ENCODE measurements around the gene ETS1.

The ETS1 gene

DNA sequence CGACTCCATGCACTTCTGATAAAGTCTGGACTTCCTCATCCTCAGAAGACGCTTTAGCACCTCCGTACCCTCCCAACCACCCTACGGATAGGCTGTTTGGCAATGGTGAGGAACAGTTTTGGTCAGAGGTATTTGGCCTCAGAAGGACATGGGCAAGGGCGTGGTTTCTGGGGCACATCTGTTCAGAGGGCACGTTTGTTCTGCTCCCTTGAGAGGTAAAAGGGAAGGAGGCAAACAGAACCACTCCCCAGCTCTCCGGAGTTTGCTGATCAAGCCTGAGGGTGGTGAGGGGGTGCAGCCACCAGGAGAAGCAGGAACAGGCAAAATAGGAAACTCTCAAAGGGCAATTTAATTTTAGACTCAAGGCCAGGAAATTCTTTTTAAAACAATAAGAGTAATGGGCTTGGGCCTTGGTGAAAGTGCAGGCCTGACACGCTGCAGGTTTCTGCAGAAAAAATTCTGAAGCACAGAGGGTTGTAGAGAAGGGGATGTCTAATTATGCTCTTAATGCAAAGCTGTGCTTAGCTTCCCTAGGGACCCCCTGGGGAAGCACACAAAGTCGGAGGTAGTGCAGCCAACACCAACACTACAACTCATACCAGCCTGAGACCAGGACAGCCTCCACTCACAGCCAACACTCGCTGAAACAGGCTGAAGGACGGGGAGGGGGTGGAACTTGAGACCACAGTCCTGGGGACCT lies 23.3 kb downstream of the ETS1 start:
- DNase-seq = no peak

DNA sequence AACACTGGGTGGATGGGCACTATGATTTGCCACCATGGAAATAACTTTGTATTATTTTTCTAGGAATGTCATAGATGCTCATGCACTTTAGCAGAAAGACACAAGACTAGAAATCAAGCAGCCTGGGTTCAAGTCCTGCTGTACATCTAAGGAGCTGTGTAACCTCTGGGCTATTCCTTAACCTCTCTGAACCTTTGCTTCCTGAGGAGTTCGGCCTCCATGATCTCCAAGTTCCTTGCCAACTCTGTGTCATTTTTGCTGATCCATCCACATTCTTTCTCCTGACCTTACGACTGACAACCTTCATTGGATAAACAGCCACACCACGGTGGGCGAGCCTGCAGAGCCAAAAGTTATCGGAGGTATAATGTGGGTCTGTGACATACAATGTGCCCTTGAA lies 24.1 kb downstream of the ETS1 start:
- DNase-seq = no peak

DNA sequence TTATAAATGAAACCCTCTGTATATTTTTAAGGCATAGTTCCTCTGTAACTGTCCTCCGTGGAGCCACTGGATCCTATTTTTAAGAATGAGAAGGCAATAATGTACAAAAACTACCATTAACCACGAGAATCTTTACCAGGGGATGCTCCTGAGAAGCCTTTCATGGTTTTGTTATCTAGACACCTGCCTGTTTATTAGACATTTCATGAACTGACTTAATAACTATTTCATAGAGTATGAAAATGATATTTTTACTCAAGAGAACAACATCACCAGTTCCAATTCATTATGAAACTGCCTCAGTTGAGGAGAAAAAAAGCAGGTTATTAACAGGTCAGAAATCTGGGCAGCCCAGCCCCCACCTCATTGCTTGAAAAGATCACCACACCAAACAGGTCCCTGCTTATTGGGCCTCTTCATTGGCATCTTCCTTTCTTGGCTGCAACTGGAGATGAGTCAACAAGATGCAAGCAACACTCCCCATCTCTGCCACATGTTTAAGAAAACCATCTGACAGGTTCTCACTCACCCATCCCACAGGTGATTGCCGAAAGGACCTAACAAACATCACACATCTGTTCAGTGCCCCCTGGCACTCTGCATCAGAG lies 27.8 kb downstream of the ETS1 start:
- DNase-seq = no peak

DNA sequence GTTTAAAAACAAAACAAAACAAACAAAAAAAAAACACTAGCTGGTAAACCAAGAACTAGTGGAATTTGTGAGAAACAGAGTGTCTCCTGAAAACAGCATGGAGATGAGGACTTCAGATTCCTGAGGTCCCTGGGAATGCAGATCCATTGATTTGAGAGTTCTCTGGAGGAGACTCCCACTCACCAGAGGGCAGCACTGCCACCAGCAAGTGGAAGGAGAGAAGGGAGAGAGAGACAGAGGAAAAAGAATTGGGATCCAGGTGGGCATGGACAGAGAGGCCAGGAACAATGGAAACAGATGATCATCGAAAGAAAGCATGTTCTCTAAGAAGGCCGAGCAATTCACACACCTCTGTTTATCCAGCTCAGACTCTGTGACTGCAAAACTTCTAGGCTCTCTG lies 31.8 kb downstream of the ETS1 start:
- DNase-seq = no peak

DNA sequence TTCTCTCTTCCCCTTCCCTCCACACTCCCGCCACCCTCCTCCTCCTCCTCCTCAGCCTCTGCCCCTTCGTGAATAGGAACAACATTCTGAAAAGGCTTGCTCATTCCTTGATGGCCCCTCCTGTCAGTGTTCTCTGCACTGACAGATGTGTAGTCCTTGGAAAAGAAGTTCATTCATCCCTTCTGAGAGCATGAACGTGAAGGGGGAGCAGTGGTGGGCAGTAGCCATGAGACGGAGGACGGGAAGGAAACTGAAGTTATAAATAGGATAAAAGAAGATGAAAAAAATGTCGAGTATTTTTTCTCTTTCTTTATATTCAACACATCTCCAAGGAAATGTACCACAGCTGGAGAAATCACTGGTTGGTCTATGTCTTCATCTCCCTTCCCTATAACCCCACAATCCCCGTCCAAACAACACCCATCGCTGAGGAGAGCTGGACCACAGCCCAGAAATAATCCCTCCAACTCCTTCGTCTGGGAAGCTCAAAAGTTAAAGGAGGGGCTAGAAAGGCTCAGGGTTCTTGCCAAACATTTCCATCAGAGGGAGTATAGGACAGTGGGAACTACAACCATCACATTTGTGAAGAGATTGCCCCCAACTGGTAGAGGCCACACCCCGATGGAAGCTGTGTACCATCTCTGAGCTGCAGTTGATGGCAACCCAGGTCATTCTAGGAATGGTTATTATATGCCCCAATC lies 33.5 kb downstream of the ETS1 start:
- no peak for DNase-seq

DNA sequence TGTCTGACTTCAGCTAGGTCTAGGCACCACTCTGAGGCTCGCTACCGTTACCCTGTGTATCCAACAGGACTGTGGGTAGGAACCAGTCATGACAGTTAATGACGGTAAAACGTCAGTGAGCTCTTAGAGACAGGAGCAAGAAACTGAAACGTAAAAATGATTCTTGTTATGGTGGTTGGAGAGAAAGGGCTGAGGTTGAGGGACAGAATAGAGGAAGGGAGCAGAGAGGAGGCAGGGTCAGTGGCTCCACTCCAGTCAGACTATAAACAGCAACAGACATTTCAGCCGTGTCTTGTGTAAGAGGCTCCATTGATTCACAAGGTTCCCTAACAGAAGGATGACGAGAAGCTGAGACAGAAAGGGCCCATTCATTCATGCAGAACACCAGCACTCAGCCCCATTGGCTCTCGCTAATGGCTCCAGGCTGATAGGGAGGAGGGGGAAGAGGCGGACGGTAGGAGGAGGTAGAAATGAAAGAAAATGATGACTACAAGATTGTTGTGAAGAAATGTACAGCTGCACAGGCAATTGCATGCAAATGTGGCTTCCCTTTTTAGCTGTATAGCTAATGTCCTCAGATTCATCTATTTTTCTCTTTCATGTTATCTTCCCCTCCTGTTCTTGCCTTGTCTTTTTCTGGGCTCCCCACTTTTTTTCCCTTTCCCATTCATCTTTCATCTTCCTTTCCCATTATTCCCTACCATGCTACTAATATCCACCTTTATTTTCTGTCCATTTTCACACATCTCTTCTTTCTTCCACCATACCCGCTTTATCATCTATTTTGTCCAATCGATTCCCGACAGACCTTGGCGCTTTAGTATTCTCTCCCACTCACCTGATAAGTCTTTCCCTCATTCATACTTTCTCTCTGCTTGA lies 34.3 kb downstream of the ETS1 start:
- no peak for DNase-seq

DNA sequence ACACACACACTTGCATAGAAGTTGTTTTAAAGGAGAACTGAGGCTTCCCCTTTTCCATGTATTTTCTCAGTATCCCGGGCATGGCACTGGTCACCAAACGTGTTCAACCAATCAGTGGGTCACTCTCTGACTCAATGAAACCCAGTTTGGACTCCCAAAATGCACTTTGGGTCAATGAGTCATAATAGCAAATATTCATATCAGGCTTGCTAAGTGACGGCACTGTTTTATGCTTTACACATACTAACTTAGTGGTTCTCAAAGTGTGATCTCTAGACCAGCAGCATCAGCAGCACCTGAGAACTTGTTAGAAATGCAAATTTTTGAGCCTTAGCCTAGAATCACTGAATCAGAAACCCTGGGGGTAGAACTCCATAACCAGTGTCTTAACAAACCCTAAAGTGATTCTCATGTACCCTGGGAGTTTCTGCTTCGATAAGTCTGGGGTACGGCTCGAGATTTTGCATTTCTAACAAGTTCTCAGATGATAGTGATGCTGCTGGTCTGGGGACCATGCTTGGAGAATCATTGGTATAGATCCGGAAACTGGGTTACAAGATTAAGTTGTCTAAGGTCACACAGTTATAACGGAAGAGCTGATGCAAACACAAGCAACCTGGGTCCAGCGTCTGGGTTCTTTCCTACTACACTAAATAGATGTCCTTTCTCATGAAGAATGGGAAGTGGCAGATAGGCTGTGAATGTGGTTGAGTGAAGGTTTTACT lies 35.6 kb downstream of the ETS1 start:
- DNase-seq = no peak

DNA sequence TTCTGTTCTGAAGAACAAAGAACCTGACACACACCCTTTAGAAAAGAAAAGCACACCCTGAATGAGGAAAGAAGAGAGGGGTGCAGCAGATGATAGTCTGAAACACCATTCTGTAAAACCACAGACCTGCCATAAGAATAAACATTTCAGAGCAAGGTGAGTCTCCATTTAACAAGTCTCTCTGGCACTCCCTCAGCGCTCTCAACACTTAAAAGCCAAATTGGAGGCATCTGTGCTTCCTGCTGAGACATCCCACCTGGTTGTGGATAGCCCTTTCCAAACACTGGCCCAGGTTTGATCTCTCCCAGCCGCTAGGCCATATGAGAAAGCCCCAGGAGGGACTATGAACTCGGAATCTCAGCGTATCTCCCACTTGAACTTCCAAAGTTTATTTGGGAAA lies 36.3 kb downstream of the ETS1 start:
- DNase-seq = no peak

DNA sequence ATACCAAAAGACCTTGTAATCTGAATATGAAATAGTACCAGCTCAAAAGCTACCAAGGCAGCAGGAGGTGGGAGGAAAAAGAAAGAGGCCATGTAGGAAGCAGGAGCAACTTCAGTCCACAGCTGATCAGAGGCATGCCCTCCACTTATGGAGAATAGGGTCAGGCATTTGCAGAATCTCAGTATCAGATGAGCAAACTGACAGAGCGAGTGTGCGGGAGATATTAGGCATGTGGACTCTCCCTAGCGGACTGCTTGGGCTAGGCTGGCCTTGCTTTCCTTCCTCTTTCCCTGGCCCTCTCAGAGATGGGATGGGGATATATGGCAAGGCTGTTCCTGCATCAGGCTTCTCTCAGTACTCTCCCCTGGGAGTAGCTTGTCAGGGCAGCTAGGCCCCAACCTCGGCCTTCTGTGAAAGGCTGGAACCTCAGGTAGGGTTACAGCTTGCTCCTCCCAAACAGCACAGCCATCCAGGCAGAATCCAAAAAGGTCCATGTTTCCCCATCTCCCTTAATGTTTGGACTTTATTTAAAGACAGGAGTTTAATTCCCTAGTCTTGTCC lies 37.0 kb downstream of the ETS1 start:
- no peak for DNase-seq

DNA sequence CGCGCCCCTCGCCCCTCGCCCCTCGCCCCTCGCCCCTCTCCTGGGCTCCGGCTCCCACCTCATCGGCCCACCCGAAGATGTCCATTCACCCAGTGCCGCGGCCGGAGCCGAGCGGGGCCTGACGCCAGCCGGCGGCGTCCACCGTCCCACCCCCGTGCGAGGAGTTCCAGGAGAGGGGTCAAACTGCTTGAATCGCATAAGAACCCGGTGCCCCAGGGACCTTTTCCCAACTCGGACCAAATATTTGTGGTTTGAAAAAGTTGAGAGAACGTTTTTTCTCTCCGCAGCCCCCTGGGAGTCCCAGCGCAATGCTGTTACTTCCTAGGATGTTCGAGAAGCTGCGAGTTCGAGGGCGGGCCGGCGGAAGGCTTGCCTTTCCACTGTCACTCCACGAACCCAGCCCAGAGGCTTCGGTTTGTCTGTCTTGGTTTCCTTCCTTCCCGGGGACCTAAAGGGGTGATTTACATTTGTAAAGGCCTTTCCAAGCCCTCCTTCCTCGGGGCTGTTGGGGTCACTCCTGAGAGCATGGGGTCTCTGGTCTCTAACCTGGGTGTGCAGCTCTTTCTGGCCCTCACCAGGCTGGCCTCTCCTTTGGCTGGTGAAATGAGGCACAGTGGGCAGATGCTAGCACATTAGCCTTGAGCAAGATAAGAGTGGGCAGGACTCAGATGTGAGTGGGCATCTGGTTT lies 38.0 kb downstream of the ETS1 start:
- DNase-seq = no peak

DNA sequence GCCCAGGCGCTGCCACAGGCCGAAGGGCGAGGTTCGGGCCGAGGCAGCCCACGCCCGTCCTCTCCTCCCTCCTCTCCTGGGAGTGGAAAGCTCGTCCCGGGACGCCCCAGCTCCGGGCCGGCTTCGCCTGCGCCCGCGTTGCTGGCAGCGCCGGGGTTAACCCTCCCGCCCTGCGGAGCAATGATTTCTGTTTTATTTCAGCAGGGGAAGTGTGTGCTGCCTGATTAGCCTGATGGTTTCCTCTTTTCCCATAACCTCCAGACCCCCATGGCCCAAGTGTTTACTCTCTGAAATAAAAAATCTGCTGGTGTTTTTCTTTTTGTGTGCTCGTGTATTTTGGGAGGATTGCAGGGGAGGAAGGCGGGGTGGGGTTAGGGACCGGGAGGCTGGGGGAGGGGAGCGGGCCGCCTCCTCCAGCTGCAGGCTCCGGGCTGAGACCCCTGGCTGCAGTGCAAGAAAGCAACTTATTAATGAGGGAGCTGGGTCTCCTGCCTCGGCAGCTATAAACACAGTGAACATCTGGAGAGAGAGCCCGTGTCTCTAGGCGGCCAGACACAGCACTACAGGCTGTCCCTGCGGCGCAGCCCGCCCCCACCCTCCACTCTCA lies 38.6 kb downstream of the ETS1 start:
- no peak for DNase-seq

DNA sequence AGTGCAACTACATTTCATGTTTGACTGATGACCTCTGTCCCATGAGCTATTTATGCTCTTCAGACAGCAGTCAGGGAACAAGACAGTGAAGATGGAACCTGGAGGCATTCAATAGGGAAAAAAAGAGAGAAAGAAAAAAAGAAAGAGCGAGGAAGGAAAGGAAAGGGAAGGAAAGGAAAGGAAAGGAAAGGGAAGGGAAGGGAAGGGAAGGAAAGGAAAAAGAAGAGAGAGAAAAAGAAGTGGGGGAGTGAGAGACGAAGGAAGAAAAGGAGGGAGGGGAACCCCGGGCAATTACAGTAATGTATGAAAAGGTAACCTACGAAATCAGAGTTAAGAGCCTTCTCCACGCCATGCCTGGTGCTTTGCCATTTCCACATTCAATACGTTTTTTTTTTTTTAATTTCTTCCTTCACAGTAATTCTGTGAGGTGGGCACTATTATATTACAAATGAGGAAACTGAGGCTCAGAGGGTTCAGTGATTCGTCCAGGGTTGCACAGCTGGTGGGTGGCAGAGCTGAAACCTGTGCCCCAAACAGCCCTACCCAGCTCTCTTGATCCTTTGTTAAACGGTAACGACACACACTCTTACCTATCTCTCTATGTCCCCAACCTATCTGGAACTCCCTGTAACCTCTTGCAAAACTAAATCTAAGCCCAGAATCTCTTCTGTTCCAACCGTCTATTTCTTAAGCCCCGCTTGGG lies 39.3 kb downstream of the ETS1 start:
- no peak for DNase-seq

DNA sequence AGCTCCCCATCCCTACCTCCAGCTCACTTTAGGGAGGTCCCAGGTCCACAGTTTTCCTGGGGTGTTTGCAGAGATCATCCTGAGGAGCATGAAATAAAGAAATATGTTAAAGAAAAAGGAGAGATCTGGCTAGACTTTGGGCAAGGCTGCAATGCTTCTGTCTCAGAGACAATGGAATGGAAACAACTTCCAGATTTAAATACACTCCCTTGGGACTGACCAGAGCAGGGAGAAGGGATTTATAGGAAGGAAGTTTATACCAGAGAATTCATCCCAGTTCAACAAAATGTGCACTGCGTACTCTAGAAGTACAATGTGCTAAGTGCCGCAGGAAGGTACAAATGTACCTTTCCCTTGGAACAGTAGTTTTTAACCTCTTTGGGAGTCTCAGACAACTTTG lies 40.4 kb downstream of the ETS1 start:
- DNase-seq = no peak

DNA sequence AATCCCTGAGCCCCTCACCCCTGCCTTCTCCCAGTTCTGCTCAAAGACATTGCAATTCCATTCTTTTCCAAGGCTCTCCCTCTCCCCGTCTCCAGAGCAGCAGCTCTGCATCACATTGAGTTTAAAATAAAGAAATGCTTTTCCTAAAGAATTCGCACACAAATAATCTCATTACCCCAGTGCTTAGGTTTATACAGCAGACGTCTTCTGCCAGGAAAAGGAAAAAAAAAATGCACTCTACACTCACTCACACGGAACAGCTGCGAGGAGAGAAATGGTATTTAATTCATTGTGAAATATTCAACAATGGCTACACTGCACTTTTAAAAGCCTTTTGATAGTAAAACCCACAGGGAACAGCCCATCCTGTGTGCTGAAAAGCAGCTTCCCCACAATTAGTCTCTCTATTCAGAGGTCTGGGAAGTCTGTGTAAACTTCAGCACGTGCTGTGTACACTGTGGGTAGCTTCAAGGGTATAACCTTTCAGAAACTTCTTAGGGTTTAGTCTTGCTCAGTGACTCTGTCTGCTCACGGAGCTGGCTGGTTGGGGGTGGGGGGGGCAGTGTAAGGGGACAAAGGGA lies 42.8 kb downstream of the ETS1 start:
- DNase-seq = peak; percentile 51

DNA sequence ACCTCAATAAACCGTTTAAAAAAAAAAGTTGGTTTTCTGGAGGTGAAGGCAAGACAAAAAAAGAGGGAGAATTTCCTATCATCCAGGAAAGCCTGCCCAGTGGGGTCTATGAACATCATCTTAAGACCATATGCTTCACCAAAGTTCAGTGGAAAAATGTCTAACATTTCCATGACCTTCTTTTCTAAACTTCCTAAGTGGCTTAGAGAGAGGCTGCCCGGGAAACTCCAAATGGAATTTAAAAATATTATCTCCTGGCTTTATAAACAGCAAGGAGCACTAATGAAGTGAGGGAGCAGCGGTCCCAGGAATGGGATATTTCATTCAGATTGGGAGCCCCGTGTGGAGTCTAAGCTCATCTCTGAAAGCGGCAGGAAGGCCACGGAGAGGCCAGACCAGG lies 46.9 kb downstream of the ETS1 start:
- no peak for DNase-seq

DNA sequence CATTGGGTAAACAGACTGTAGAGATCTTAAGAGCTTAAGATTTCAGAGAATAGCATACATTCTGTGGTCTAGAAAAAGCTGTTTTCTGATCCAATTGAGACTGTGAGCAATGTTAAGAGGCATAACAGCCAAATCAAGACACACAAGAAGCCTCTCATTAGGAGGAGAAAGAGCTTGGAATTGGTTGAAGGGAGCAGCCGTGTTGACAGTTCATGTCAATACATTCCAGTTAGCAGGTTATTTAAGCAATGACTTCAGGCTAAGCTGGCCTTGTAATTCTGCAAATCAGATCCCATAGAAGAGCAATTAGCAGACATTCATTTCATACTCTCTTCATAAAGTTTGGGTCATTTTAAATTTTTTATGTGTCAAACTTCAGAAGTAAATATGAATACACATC lies 50.9 kb downstream of the ETS1 start:
- DNase-seq = no peak

DNA sequence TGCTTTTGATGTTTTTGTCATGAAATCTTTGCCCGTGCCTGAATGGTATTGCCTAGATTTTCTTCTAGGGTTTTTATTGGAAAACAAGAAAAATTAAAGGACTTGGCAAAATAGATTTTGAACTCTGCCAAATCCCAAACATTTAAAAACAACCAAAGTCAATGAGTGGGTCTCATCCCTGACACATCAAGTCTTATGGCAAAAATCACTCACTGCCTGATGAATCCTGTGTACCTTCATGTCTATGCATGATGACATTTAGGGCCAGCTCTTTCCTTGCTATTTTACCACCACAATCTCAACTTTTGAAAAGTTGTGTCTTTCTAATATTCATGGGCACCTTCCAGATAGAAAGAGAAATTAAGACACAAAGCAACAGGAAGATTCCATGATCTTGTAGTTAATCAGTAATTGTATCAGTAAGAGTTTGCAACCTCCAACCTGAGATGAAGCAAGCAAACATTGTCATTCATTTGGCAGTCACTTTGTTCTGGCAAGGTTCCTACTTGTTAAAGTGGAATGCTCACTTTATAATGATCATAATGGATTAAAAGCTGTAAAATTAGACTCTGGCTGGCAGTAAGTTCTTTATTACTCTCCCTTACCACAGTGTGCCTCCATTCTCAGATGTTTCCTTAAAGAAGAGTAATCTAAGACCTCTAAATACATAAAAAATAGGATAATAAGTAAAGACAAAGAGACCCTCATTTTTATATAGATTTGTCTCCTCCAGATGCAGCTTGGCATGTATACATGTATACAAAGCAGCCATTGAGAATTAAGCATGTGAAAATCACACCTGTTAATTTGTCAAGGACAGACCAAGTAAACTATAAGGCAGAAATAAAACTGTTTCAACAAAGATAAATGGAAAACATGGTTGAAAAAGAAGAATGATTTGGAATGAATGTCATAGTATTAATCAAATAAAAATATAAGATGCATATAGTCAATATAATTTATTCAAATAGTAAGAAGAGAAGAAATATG lies 51.6 kb downstream of the ETS1 start:
- DNase-seq = no peak

DNA sequence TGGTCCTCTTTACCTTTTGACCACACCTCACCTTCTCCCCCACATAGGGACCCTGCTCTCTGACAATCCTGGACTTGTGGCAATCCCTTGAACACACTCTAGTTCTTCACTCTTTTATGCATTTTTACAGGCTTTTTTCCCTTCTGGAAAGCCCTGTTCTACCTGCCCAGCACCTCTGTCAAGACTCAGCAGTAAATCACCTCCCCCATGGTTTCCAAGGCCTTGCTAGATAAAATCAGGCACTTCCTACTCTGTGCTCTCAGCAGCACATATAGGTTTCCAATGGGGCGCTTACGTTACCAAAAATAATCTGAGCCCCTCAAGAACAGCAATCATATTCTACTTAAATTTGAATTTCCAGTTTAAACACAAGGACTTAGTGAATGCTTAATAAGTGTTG lies 53.9 kb downstream of the ETS1 start:
- DNase-seq = no peak

DNA sequence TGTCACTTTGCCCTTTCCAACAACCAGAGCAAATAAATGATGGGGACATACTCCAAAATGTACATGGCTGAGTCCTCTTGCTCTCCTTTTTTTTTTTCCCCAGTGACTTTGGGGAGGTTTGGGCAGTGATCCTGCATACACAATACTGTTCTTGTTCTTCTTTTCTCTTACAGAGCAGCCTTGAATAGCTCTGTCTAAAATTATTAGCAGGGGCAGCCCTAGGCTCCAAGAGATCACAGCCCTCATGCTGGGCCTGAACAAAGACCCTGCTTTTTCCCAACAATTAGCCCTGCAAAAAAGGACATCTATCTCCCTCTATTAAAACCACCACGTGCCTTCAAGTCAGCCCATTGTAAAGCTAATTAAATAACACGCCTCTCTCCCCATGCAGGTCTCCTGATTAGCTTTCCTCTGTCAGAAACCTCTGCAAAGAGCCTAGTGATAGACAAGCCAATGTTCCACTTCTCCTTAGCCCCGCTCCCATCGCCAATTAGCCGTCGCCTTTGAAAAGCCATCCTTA lies 54.7 kb downstream of the ETS1 start:
- peak; percentile 78 for DNase-seq
